GM21390 (cell line): ENCODE results near the gene BEND3.

Experiments used
- ATAC-seq: cut with Tn5 transposase; IDR thresholded peaks from one replicate; pipeline ENCODE4 v1.9.1; 2021; ENCODE audit not compliant: unreplicated experiment

BEND3 gene

DNA sequence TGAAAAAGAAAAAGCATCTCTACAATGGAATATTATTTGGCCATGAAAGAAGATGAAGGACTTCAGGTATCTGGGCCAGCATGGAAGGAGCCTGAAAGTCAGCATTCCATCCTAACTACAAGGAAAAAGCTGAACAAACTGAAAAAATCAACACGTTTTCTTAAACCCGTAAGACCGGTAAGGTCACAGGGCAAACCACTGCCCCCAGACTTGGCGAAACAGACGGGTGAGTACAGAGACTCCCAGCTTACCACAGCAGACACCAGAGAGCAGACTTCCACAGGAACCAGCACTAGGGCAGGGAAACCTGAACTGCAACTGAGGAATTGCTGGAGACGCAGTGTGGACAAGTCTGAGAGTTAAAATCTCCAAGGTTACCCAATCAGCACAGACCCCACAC, 31.4 kb downstream of the BEND3 start:
- no peak for ATAC-seq

GRCh38 chr6:107083047-107083768, 32.1 kb downstream of the BEND3 start:
- ATAC-seq: peak; percentile 80

- no peak for ATAC-seq
These were observed 33.3 kb downstream of the BEND3 start for GRCh38 chr6:107082045-107082444.

GRCh38 chr6:107080036-107080435, 35.3 kb downstream of the BEND3 start:
- ATAC-seq: no peak

DNA sequence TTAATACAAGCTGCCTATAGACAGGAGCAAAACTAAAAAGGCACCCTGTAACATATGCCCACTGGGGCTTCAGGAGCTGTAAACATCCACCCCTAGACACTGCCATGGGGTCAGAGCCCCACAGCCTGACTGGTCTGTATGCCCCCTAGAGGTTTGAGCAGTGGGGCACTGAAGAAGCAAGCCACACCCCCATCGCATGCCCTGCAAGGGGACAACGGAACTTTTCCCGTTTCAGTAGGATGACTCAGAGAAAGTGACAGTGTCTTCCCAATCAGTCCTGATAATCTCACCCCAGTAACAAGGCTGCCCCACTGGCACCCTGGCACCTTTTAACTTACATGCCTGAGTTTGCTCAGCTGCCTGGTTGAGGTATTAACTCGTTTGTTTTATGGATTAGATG, 35.9 kb downstream of the BEND3 start:
- no peak for ATAC-seq

DNA sequence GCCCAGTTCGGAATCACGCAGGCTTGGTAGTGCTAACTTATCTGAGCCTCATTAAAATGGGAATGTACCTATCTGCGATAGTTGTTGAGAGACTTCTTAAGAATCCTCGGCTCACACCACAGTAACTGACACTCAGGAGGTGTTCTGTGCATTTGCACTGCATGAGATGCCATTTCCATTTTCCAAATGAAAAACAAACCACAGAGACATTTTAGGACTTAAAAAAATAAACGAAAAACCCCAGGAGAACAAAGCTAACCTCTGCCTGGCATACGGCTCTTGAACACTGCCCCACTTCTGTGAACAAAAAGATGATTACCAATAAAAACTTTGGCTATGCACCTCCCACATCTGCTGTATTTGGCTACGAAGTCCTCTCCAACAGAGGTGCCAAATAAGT, 37.6 kb downstream of the BEND3 start:
- no peak for ATAC-seq

DNA sequence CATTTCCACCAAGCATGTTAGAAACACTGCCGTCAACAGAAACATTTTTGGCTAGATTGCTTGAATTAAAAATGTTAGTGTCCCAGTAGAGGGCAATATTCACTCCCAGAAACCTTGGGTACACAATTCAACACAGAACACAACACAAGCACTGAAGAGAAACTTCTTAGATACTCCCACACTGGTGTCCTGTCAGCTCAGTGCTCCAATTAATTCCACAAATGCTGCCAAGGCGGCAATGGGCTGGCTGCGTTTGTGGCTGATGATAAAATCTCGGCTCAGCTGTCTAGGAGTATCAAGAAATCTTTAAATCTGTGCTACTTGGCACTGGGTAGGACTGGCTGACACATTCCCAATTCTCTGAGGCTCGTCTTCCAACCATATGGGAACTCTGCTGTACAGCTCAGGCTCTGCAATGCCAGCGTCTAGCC, 39.3 kb downstream of the BEND3 start:
- no peak for ATAC-seq

GRCh38 chr6:107070686-107071085, 44.6 kb downstream of the BEND3 start:
- no peak for ATAC-seq

DNA sequence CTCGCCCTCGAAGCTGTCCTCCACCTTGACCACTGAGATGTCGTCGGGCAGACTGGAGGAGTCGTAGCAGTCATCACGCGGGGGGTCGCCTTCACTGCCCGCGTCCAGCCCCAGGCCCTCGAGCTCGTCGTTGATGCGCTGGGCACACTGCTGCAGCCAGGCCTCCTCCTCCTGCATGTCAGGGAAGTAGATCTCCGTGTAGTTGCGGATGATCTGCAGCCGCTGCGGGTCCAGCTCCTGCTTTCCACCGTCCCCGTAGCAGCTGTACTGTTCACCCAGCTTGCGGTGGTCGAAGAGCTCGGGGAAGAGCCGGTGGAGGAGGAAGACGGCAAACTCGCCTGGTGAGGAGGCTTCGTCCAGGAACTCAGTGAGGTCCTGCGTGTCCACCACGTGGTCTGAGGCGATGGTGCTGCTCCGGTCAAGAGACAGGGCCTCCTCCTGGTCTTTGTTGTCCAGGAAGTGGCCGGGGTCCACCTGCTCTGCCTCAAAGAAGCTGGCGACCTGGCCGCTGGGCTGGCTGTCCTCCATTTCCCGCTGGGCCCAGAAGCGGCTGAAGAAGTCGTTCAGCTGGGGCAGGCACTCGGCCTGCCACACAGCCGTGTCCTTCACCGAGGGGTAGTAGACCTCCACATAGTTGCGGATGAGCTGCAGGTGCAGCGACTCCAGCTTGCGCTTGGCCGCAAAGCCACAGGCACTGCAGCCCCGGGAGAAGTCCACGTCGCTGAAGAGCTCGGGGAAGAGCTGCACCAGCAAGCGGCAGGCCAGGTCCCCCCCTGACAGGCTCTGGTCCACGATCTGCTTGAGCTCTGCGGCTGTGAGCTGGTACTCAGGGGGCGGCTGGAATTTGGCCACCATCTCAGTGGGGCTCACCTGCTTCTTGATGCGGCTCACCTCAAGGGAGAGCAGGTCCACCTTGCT, 45.4 kb downstream of the BEND3 start:
- ATAC-seq: no peak

GRCh38 chr6:107068691-107069630, 46.4 kb downstream of the BEND3 start:
- ATAC-seq: no peak

DNA sequence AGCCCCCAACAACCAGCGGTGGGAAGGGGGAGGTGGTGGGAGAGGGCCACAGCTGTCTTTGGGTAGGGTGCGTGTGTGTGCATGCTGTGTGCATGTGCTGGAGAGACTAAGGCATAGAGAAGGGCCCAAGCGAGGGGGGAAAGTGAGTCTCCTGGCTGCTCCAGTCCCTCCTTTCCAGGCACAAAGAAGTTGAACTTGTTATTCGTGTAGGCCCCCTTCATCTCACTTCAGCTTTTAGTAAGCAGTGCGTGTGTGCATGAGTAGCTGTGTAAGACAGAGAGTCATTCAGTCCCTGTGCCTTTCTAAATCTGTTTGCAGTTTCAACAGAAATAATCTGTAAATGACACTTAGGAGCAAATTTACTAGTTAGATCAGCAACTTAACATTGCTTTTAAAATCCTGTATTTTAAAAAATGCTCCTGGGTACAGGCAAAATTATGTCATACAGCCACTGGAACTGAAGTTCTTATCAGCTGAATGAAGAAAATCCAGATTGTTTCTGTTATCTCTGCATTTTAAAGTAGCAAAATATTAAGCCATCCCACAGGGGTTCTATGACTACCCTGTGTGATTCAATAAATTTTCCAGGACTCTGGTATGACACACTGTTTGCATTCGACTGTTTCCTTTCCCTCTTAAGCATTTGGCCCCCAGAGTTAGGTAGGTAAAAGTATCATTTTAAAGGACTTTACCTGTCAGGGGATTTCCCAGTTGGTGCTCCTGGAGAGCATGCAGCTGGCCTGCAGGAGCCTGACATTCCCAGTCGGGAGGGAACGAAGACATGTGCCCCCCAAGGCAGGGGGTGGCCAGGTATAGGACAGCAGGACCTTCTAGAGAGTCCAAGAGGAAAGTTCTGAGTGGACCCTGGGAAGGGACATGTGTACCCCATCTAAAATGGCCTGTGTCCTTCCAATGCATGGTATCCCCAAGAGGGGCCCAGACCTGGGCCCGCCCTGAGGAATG, 48.3 kb downstream of the BEND3 start:
- no peak for ATAC-seq

GRCh38 chr6:107064579-107065065, 50.7 kb downstream of the BEND3 start:
- peak; percentile 47 for ATAC-seq

DNA sequence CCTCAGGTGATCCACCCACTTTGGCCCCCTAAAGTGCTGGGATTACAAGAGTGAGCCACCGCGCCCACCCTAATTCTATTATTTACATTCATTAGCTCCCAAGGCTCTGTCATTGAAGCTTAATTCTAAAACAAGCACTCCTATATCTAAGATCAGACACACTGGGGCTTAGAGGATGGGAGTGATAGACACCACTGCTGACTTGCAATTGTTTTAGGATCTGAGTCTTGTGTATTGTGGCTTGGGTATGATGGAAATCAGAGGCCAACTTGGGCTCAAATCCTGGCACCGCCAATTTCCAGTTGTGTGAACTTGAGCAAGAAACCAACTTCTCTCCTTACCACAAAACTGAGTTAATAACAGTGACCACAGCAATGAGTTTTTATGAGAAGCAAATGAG, 52.6 kb downstream of the BEND3 start:
- no peak for ATAC-seq

- peak; percentile 70 for ATAC-seq
These were observed 53.9 kb downstream of the BEND3 start for GRCh38 chr6:107061125-107062020.

DNA sequence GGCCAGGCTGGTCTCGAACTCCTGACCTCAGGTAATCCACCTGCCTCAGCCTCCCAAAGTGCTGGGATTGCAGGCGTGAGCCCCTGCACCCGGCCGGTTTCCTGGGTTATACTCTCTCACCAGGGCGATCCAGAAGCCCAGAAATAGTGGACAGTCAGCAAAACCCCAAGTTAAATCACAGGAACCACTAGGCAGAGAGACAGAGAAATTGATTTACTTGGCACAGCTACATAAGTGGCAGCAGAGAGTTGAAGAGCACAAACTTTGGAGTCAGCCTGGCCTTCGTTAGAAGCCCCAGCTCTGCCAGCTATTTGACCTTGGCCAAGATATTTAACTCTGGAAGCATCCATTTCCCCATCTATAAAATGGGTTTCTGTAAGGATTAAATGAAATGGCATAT, 54.6 kb downstream of the BEND3 start:
- no peak for ATAC-seq

- no peak for ATAC-seq
These were observed 55.7 kb downstream of the BEND3 start for GRCh38 chr6:107059606-107060005.

DNA sequence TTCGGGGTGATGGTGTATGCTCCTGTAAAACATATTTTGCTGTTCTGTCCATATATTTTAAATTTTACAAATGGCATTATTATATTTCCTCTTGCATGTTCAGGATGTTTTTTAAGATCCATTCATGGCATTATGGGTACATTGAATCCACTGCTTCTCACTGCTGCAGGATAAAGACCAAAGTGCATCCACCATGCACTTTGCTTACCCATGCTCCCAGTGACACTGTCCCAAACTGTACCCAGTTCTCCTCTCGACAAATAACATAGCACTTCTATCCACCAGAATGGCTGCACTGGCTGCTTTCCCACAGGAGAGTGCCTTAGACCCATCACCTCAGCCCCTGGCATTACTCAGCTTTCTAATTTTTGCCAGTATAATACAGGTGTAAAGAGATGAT, 57.6 kb downstream of the BEND3 start:
- ATAC-seq: no peak

DNA sequence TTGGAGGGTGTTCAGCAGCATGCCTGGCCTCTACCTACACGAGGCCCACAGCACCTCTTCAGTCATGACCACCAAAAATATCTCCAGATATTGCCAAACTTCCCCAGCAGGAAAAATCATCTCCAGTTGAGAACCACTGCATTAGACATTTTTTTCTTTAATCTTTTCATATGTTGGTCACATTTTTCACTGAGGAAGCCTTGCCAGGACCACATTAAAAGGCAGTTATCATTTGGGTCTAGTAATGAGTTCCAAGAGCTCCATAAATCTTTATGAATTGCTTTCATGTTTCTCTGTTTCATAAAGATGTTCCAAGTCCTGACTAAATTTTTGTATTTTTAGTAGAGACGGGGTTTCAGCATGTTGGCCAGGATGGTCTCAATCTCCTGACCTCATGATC, 58.5 kb downstream of the BEND3 start:
- ATAC-seq: no peak

DNA sequence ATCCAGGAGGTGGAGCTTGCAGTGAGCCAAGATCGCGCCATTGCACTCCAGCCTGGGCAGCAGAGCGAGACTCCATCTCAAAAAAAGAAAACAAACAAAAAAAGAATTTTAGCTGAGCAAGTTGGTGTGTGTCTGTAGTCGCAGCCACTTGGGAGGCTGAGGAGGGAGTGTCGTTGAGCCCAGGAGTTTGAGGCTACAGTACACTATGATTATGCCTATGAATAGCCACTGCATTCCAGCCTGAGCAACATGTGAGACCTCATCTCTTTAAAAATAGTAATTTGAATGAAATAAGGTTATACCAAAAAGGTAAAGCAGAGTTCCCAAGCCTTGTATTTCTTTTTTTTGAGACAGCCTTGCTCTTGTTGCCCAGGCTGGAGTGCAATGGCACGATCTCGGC, 67.5 kb downstream of the BEND3 start:
- no peak for ATAC-seq
